GM10266 (cell line): Measurements from ENCODE around the gene LRRC3B.

Experiments used
- DNase-seq: peaks from one replicate; pipeline ENCODE4 v3.0.0; 2012; ENCODE audit errors: extremely low spot score
- CTCF ChIP-seq: IDR thresholded peaks from 2 replicates; pipeline ENCODE4 v1.5.1; 2012; ENCODE audit warnings: mild to moderate bottlenecking, low read depth; ENCODE audit not compliant: control insufficient read depth, insufficient read depth; ENCODE audit errors: missing control alignments

The LRRC3B gene

GRCh38 chr3:26622621-26623418, at the start of gene LRRC3B:
TSS of gene LRRC3B (plus strand) at chr3:26622772. CDS start at chr3:26709673, 86,901 bp downstream.
- TF ChIP-seq CTCF, result no peak
- DNase-seq, result peak; percentile 18

- no peak for DNase-seq
- TF ChIP-seq CTCF, result no peak
Observed at GRCh38 chr3:26574766-26575165, 47.8 kb upstream of the LRRC3B start.

GRCh38 chr3:26579116-26579515, 43.5 kb upstream of the LRRC3B start:
- TF ChIP-seq CTCF, result no peak
- DNase-seq, result no peak

- no peak for TF ChIP-seq CTCF
- DNase-seq, result no peak
Observed at GRCh38 chr3:26587571-26587970, 35.0 kb upstream of the LRRC3B start.

GRCh38 chr3:26588931-26589330, 33.6 kb upstream of the LRRC3B start:
- no peak for DNase-seq
- TF ChIP-seq CTCF, result no peak

- no peak for DNase-seq
- TF ChIP-seq CTCF, result no peak
Observed at GRCh38 chr3:26589678-26590077, 32.9 kb upstream of the LRRC3B start.

- no peak for TF ChIP-seq CTCF
- DNase-seq, result no peak
Observed at GRCh38 chr3:26590919-26591484, 31.6 kb upstream of the LRRC3B start.
